Mesenchymal stem cell (in vitro differentiated cells and primary cell): ENCODE results near the gene CFAP92.

Experiments
- DNase-seq: peaks from one replicate; pipeline ENCODE4 v3.0.0-alpha.2; 2013
- H2AFZ ChIP-seq: one replicate; pipeline ENCODE4 v1.6.1; 2013; ENCODE audit warnings: low read depth, mild to moderate bottlenecking, control low read depth, inconsistent platforms, low read length, moderate library complexity
- H2AK5ac ChIP-seq: 2 replicates; pipeline ENCODE4 v1.6.1; 2013; ENCODE audit warnings: low read length, moderate library complexity, mild to moderate bottlenecking, inconsistent platforms; ENCODE audit not compliant: severe bottlenecking
- H2BK120ac ChIP-seq: one replicate; pipeline ENCODE4 v1.6.1; 2013; ENCODE audit warnings: low read depth, mild to moderate bottlenecking, inconsistent platforms, low read length, moderate library complexity
- H2BK12ac ChIP-seq, 2 experiments: one replicate each; pipeline ENCODE4 v1.6.1; 2013; ENCODE audit warnings: inconsistent platforms in 2 of 2, low read length in 2 of 2, mild to moderate bottlenecking in 2 of 2, moderate library complexity in 2 of 2, control low read depth in 1 of 2
- H2BK15ac ChIP-seq: one replicate; pipeline ENCODE4 v1.6.1; 2013; ENCODE audit warnings: mild to moderate bottlenecking, low read depth, inconsistent platforms; ENCODE audit not compliant: poor library complexity, severe bottlenecking
- H2BK5ac ChIP-seq: 2 replicates; pipeline ENCODE4 v1.6.1; 2013; ENCODE audit warnings: low read depth, mild to moderate bottlenecking, low read length, control low read depth, inconsistent platforms; ENCODE audit not compliant: poor library complexity, severe bottlenecking
- H3K14ac ChIP-seq, 2 experiments: one replicate each; pipeline ENCODE4 v1.6.1; 2013; ENCODE audit warnings: inconsistent platforms in 2 of 2, low read length in 2 of 2, control low read depth in 1 of 2, mild to moderate bottlenecking in 1 of 2, moderate library complexity in 1 of 2
- H3K18ac ChIP-seq, 2 experiments: one replicate each; pipeline ENCODE4 v1.6.1; 2013; ENCODE audit warnings: inconsistent platforms in 2 of 2, low read length in 2 of 2, control low read depth in 1 of 2, low read depth in 1 of 2, mild to moderate bottlenecking in 1 of 2
- H3K23ac ChIP-seq, 2 experiments: one replicate each; pipeline ENCODE4 v1.6.1; 2013; ENCODE audit warnings: inconsistent platforms in 2 of 2, low read length in 2 of 2, mild to moderate bottlenecking in 2 of 2, moderate library complexity in 2 of 2, control low read depth in 1 of 2
- H3K27ac ChIP-seq: 2 replicates; pipeline ENCODE4 v1.5.1; 2013; ENCODE audit warnings: mild to moderate bottlenecking, moderate library complexity, low read length, control low read depth, inconsistent platforms; ENCODE audit not compliant: poor library complexity, severe bottlenecking
- H3K27me3 ChIP-seq, 2 experiments: 2 replicates each; pipeline versions ENCODE4 v1.6.1 to v1.7.0; 2013; ENCODE audit warnings: low read length in 2 of 2, mild to moderate bottlenecking in 2 of 2, moderate library complexity in 2 of 2, control low read depth in 1 of 2, inconsistent platforms in 1 of 2; ENCODE audit not compliant: control insufficient read depth in 1 of 2, insufficient read depth in 1 of 2
- H3K36me3 ChIP-seq, 2 experiments: 2 replicates each; pipeline versions ENCODE4 v1.6.1 to v1.7.0; 2013; ENCODE audit warnings: low read length in 2 of 2, control low read depth in 1 of 2, inconsistent platforms in 1 of 2, low read depth in 1 of 2, mild to moderate bottlenecking in 1 of 2; ENCODE audit not compliant: insufficient read depth in 2 of 2, control insufficient read depth in 1 of 2
- H3K4ac ChIP-seq, 2 experiments: one replicate each; pipeline ENCODE4 v1.6.1; 2013; ENCODE audit warnings: inconsistent platforms in 2 of 2, low read length in 2 of 2, mild to moderate bottlenecking in 2 of 2, moderate library complexity in 2 of 2, control low read depth in 1 of 2, low read depth in 1 of 2
- H3K4me1 ChIP-seq: 2 replicates; pipeline ENCODE4 v1.6.1; 2013; ENCODE audit warnings: low read depth, low read length, control low read depth; ENCODE audit not compliant: control insufficient read depth, insufficient read depth
- H3K4me2 ChIP-seq: 2 replicates; pipeline ENCODE4 v1.6.1; 2013; ENCODE audit warnings: low read length, mild to moderate bottlenecking, inconsistent platforms; ENCODE audit not compliant: poor library complexity, severe bottlenecking
- H3K4me3 ChIP-seq, 2 experiments: 2 replicates each; pipeline versions ENCODE4 v1.5.1 to v1.7.0; 2013; ENCODE audit warnings: low read length in 2 of 2, mild to moderate bottlenecking in 2 of 2, control low read depth in 1 of 2, low read depth in 1 of 2; ENCODE audit not compliant: insufficient read depth in 1 of 2
- H3K79me1 ChIP-seq: replicated peaks from 2 replicates; pipeline ENCODE4 v1.6.1; 2013; ENCODE audit warnings: mild to moderate bottlenecking, control low read depth, low read length, inconsistent platforms; ENCODE audit not compliant: poor library complexity, severe bottlenecking
- H3K9ac ChIP-seq: 2 replicates; pipeline ENCODE4 v1.7.0; 2013; ENCODE audit warnings: mild to moderate bottlenecking, low read length, moderate library complexity
- H3K9me3 ChIP-seq: 2 replicates; pipeline ENCODE4 v1.7.0; 2013; ENCODE audit warnings: mild to moderate bottlenecking, low read length; ENCODE audit not compliant: control insufficient read depth
- H4K8ac ChIP-seq: one replicate; pipeline ENCODE4 v1.6.1; 2013; ENCODE audit warnings: inconsistent platforms, mild to moderate bottlenecking, low read length, moderate library complexity
- H4K91ac ChIP-seq: one replicate; pipeline ENCODE4 v1.6.1; 2013; ENCODE audit warnings: mild to moderate bottlenecking, low read length, inconsistent platforms
- WGBS: methylation state at CpG from one replicate; pipeline ENCODE4 v1.1.7; 2013; ENCODE audit warnings: mixed read lengths; 5-methylcytosine and 5-hydroxymethylcytosine counted together

Gene CFAP92

DNA sequence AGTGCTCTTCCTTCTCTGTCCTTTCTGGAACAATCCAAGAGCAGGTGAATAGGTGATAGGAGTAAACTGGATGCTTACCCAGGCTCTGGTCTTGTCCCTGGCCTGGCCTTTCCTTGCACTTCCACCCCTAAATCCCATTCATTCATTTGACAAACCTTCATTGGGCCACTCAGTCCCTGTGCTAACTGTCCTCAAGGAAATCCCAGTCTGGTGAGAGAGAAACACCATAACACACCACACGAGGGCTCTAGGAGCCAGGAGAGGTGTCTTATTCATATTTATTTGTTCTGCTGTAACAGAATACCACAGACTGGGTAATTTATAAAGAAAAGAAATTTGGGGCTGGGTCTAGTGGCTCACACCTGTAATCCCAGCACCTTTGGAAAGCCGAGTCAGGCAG lies 30.0 kb upstream of the CFAP92 start:
- H4K91ac ChIP-seq, result no peak overlapping the region
- H3K9ac ChIP-seq, result no peak overlapping the region
- H3K79me1 ChIP-seq, result no peaks in the 10 kb centered on the region
- H3K18ac ChIP-seq, result no peak overlapping the region
- H3K27me3 ChIP-seq, result peaks cover 28 to 50% of the 10 kb centered on the region in 2 experiments
- H3K23ac ChIP-seq, result peak overlapping the region in 1 of 2 experiments; percentile 88
- H2AFZ ChIP-seq, result no peak overlapping the region
- H3K4me2 ChIP-seq, result no peak overlapping the region
- no peak overlapping the region for H2BK5ac ChIP-seq
- WGBS, result 100% methylated on average over 1 of the region's 2 CpGs
- no peak overlapping the region for H2BK120ac ChIP-seq
- no peak overlapping the region for H3K27ac ChIP-seq
- H2AK5ac ChIP-seq, result no peak overlapping the region
- no peak overlapping the region for H3K4me3 ChIP-seq
- H3K9me3 ChIP-seq, result no peaks in the 10 kb centered on the region
- DNase-seq, result no peak
- peaks cover 13% of the 10 kb centered on the region for H3K4me1 ChIP-seq
- H3K14ac ChIP-seq, result no peak overlapping the region
- no peak overlapping the region for H2BK15ac ChIP-seq
- H2BK12ac ChIP-seq, result no peak overlapping the region
- no peak overlapping the region for H3K4ac ChIP-seq
- H4K8ac ChIP-seq, result no peak overlapping the region
- no peaks in the 10 kb centered on the region for H3K36me3 ChIP-seq

DNA sequence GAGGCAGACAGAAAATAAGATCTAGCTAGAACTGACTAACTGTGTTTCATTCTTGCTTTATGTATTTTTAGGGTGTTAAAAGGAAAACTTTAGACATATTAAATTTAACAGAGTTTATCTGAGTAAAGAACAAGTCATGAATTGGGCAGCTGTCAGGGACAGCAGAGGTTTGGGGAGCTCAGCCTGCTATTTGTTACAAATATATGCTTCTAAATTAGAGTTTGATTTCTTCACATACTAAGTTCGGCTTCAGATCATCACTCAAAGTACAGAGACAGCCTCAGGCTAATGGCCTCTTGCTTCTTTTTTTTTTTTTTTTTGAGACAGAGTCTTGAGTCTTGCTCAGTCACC lies 29.1 kb upstream of the CFAP92 start:
- no peak overlapping the region for H3K9ac ChIP-seq
- no peak overlapping the region for H3K23ac ChIP-seq
- H3K27me3 ChIP-seq, result peaks cover 35 to 56% of the 10 kb centered on the region in 2 experiments
- no peak overlapping the region for H3K4ac ChIP-seq
- H2AFZ ChIP-seq, result no peak overlapping the region
- H2BK12ac ChIP-seq, result no peak overlapping the region
- no peak overlapping the region for H3K14ac ChIP-seq
- no peak overlapping the region for H4K8ac ChIP-seq
- no peak overlapping the region for H2BK120ac ChIP-seq
- WGBS, result 86% methylated on average over 1 of the region's 1 CpG
- no peaks in the 10 kb centered on the region for H3K79me1 ChIP-seq
- no peaks in the 10 kb centered on the region for H3K9me3 ChIP-seq
- no peaks in the 10 kb centered on the region for H3K36me3 ChIP-seq
- DNase-seq, result no peak
- H3K4me3 ChIP-seq, result no peak overlapping the region
- H3K4me1 ChIP-seq, result peaks cover 13% of the 10 kb centered on the region
- no peak overlapping the region for H3K4me2 ChIP-seq
- no peak overlapping the region for H2BK15ac ChIP-seq
- no peak overlapping the region for H2BK5ac ChIP-seq
- H2AK5ac ChIP-seq, result no peak overlapping the region
- H4K91ac ChIP-seq, result no peak overlapping the region
- H3K27ac ChIP-seq, result no peak overlapping the region
- no peak overlapping the region for H3K18ac ChIP-seq

DNA sequence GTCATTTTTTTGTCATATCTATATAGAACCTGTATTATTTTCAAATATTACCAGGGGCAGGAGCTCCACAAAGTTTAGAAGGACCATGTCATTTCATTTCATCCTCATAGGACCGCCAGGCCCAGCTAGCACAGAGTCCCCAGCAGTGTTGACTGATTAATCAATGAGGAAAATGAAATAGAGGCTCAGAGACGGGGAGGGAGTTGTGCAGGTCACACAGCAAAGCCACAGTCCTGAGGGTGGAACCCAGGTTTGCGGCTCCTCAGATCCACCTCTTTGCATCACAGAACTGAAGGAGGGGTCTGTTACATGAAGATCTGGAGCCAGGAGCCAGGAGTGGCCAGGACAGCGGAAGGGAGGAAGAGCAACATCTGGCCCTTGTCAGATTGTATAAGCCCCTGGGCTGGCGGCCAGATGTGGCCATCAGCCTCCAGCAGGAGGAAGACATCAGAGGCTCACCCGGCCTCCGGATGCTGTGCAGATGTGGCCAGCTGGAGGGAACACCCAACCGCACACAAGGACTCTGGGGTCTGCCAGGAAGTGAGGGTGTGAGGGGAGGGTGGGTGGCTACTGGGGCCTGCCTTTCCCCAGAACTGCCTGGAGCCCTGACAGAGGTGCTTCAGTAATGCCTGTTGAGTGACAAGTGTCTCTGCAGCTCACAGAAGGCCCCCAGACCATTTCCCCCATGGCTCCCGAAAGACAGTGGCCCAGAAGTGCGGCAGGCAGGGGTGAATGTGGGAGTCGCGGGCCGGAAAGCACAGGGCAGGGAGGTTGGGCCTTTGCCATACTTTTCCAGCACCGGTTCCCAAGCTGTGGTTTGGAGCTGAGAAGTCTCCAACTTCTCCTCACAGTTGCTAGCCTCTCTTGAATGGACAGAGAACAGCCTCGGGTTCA lies 28.5 kb upstream of the CFAP92 start:
- peak; percentile 87 for DNase-seq
- H2BK15ac ChIP-seq, result peak overlapping the region; percentile 64
- H4K91ac ChIP-seq, result no peak overlapping the region
- H2AFZ ChIP-seq, result no peak overlapping the region
- H4K8ac ChIP-seq, result peak overlapping the region; percentile 78
- no peak overlapping the region for H3K4me3 ChIP-seq
- no peak overlapping the region for H2AK5ac ChIP-seq
- H2BK5ac ChIP-seq, result no peak overlapping the region
- no peak overlapping the region for H3K9ac ChIP-seq
- H3K23ac ChIP-seq, result no peak overlapping the region
- WGBS, result 70% methylated on average over 14 of the region's 15 CpGs
- peaks cover 12% of the 10 kb centered on the region for H3K4me1 ChIP-seq
- H2BK120ac ChIP-seq, result no peak overlapping the region
- H3K9me3 ChIP-seq, result no peaks in the 10 kb centered on the region
- peak overlapping the region in 1 of 2 experiments; percentile 55 for H3K4ac ChIP-seq
- no peaks in the 10 kb centered on the region for H3K79me1 ChIP-seq
- no peak overlapping the region for H3K4me2 ChIP-seq
- no peaks in the 10 kb centered on the region for H3K36me3 ChIP-seq
- H3K27ac ChIP-seq, result no peak overlapping the region
- H3K18ac ChIP-seq, result no peak overlapping the region
- H3K27me3 ChIP-seq, result peaks cover 41 to 60% of the 10 kb centered on the region in 2 experiments
- H2BK12ac ChIP-seq, result no peak overlapping the region
- H3K14ac ChIP-seq, result no peak overlapping the region

DNA sequence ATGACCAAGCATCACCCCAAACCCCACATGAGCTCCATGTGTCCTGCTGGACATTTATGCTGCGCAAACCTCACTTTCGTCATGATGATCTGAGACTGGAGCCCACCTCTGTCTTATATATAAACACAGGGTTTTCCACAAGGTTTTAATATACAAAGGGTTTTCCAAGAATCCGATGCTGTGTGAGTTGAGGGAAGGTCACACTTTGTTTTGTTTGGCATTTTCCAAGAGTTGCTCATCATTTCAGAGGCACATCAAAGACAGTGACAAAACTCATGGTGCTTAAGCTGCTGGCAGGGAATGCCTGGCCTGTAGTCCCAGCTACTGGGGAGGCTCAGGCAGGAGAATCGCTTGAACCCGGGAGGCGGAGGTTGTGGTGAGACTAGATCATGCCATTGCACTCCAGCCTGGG lies 27.3 kb upstream of the CFAP92 start:
- H3K9ac ChIP-seq, result no peak overlapping the region
- H2BK12ac ChIP-seq, result no peak overlapping the region
- peak overlapping the region in 1 of 2 experiments; percentile 19 for H3K18ac ChIP-seq
- no peak overlapping the region for H3K4me2 ChIP-seq
- H3K27ac ChIP-seq, result no peak overlapping the region
- no peak overlapping the region for H3K23ac ChIP-seq
- H3K36me3 ChIP-seq, result no peaks in the 10 kb centered on the region
- DNase-seq, result peak; percentile 93
- H2BK5ac ChIP-seq, result no peak overlapping the region
- peak overlapping the region; percentile 50 for H4K8ac ChIP-seq
- no peak overlapping the region for H2AK5ac ChIP-seq
- no peak overlapping the region for H2AFZ ChIP-seq
- H3K4me1 ChIP-seq, result peaks cover 4% of the 10 kb centered on the region
- WGBS, result 70% methylated on average over 5 of the region's 6 CpGs
- H3K79me1 ChIP-seq, result no peaks in the 10 kb centered on the region
- H4K91ac ChIP-seq, result no peak overlapping the region
- peak overlapping the region in 1 of 2 experiments; percentile 50 for H3K4ac ChIP-seq
- peaks cover 37 to 52% of the 10 kb centered on the region in 2 experiments for H3K27me3 ChIP-seq
- H2BK120ac ChIP-seq, result no peak overlapping the region
- no peak overlapping the region for H3K4me3 ChIP-seq
- no peak overlapping the region for H2BK15ac ChIP-seq
- H3K9me3 ChIP-seq, result no peaks in the 10 kb centered on the region
- H3K14ac ChIP-seq, result no peak overlapping the region
